OCI-LY1 (cell line): Measurements from ENCODE around the gene STAMBPL1.

Experiments used
- H2AFZ ChIP-seq: fragments of 200-600 bp; sonication (generic), shearing (Covaris generic); 2 replicates; pipeline ENCODE4 v1.6.0; 2014; ENCODE audit warnings: antibody characterized with exemption, mild to moderate bottlenecking, low read length
- H3F3A ChIP-seq: fragments of 200-600 bp; sonication (generic), shearing (Covaris generic); 2 replicates; pipeline ENCODE4 v1.6.0; 2014; ENCODE audit warnings: mild to moderate bottlenecking, antibody characterized with exemption, low read length, moderate library complexity; ENCODE audit not compliant: insufficient read depth
- H3K27ac ChIP-seq: fragments of 200-600 bp; sonication (generic); 2 replicates; pipeline ENCODE4 v1.5.1; 2014; ENCODE audit warnings: low read length, mixed run types, mild to moderate bottlenecking, low read depth; ENCODE audit not compliant: poor library complexity, severe bottlenecking
- H3K27me3 ChIP-seq: fragments of 200-600 bp; sonication (generic); 2 replicates; pipeline ENCODE4 v1.6.0; 2014; ENCODE audit warnings: antibody characterized with exemption, mild to moderate bottlenecking, low read length, moderate library complexity; ENCODE audit not compliant: insufficient read depth
- H3K36me3 ChIP-seq: fragments of 200-600 bp; sonication (generic); 2 replicates; pipeline ENCODE4 v1.6.1; 2014; ENCODE audit warnings: mild to moderate bottlenecking, antibody characterized with exemption, low read length, moderate library complexity, mixed read lengths; ENCODE audit not compliant: insufficient read depth
- H3K4me1 ChIP-seq: fragments of 200-600 bp; sonication (generic); 2 replicates; pipeline ENCODE4 v1.5.1; 2014; ENCODE audit warnings: mild to moderate bottlenecking, low read length, moderate library complexity; ENCODE audit not compliant: insufficient read depth, severe bottlenecking
- H3K4me2 ChIP-seq: fragments of 200-600 bp; sonication (generic), shearing (Covaris generic); 2 replicates; pipeline ENCODE4 v1.6.1; 2014; ENCODE audit warnings: low read length
- H3K4me3 ChIP-seq: fragments of 200-600 bp; sonication (generic); 2 replicates; pipeline ENCODE4 v1.5.1; 2014; ENCODE audit warnings: low read length, low read depth, mild to moderate bottlenecking, mixed read lengths; ENCODE audit not compliant: poor library complexity, severe bottlenecking
- H3K79me2 ChIP-seq: fragments of 200-600 bp; shearing (Covaris generic); 2 replicates; pipeline ENCODE4 v1.6.1; 2016; ENCODE audit warnings: mixed run types, low read length, mixed read lengths; ENCODE audit not compliant: insufficient read depth
- H3K9ac ChIP-seq: fragments of 200-600 bp; sonication (generic), shearing (Covaris generic); 2 replicates; pipeline ENCODE4 v1.6.1; 2014; ENCODE audit warnings: mild to moderate bottlenecking, low read length, mixed read lengths
- H3K9me2 ChIP-seq: fragments of 200-600 bp; sonication (generic), shearing (Covaris generic); 2 replicates; pipeline ENCODE4 v1.6.1; 2014; ENCODE audit warnings: low read depth, mild to moderate bottlenecking, low read length, mixed read lengths
- H3K9me3 ChIP-seq: fragments of 200-600 bp; shearing (Covaris generic); 2 replicates; pipeline ENCODE4 v1.6.1; 2014; ENCODE audit warnings: low read length, mixed read lengths
- H4K20me1 ChIP-seq: fragments of 200-600 bp; sonication (generic), shearing (Covaris generic); 2 replicates; pipeline ENCODE4 v1.6.0; 2016; ENCODE audit warnings: mild to moderate bottlenecking, low read length; ENCODE audit not compliant: insufficient read depth
- EZH2 ChIP-seq: fragments of 200-600 bp; sonication (generic), shearing (Covaris generic); IDR thresholded peaks from 2 replicates; pipeline ENCODE4 v1.8.0; 2017; ENCODE audit warnings: borderline replicate concordance, mixed run types, mild to moderate bottlenecking, antibody characterized with exemption, low read length, moderate library complexity, mixed read lengths
- TF ChIP-seq, protein P1 (sequence below): fragments of 200-600 bp; sonication (generic), shearing (Covaris generic); IDR thresholded peaks from 2 replicates; pipeline ENCODE4 v1.5.1; 2017; ENCODE audit warnings: mild to moderate bottlenecking, antibody characterized with exemption, low read length, moderate library complexity, mixed read lengths

The STAMBPL1 gene

DNA sequence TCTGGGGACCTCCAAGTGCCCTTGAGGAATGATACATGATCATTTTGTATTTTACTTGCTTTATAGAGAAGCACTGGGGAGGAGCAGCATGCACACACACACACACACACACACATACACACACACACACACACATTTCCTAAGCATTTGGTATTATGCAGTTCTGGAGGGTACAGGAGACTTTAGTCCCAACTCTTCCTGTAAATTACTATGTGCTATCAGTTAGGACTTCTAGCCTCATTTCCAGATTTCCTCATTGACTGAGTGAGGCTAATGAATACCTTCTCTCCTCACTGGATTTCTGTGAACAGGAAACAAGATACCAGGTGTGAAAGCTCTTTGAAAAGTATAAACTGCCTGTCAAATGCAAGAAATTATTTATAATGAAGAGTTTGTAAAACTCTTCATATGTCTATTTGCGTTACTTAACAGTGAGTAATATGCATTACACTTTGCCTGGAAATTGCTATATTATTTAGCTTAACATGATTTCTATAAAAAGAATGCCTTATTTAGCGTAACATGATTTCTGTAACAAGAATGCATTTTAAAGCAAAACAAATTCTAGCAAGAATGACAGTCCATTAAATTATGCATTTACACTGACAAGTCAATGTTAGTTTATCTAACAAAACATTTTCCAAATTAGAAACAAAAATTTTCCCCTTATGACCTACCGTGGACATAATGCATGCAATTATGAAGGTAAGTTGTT is 38.3 kb downstream of the STAMBPL1 start:
- Histone ChIP-seq H3K4me3 (no peak overlapping the region), H3F3A (no peaks in the 10 kb centered on the region), H3K4me1 (no peaks in the 10 kb centered on the region), H4K20me1 (no peaks in the 10 kb centered on the region), H3K9ac (no peak overlapping the region), H3K79me2 (no peaks in the 10 kb centered on the region), H3K27ac (no peak overlapping the region), H2AFZ (no peak overlapping the region), H3K4me2 (no peak overlapping the region), H3K27me3 (no peaks in the 10 kb centered on the region), H3K36me3 (no peaks in the 10 kb centered on the region), H3K9me2 (no peaks in the 10 kb centered on the region), H3K9me3 (no peaks in the 10 kb centered on the region)
- TF ChIP-seq, protein P1, sequence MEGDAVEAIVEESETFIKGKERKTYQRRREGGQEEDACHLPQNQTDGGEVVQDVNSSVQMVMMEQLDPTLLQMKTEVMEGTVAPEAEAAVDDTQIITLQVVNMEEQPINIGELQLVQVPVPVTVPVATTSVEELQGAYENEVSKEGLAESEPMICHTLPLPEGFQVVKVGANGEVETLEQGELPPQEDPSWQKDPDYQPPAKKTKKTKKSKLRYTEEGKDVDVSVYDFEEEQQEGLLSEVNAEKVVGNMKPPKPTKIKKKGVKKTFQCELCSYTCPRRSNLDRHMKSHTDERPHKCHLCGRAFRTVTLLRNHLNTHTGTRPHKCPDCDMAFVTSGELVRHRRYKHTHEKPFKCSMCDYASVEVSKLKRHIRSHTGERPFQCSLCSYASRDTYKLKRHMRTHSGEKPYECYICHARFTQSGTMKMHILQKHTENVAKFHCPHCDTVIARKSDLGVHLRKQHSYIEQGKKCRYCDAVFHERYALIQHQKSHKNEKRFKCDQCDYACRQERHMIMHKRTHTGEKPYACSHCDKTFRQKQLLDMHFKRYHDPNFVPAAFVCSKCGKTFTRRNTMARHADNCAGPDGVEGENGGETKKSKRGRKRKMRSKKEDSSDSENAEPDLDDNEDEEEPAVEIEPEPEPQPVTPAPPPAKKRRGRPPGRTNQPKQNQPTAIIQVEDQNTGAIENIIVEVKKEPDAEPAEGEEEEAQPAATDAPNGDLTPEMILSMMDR = no peak
- TF ChIP-seq EZH2 = no peak

DNA sequence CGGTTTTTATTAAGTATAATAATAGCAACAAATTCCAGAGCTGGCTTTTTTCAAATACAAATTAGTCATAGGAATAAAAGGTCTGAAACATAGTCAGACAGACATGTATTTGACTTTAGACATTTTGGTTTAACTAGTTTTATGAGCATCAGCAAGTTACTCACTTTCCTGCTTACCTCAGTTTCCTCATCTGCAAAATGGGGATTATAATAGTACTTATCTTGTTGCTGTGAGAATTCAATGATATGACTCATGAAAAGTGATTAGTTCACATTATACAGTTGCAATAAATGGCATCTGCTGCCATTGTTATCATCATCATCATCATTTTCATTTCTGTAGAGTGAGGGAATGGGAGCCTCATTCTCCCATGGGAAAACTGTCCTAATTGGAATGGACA is 39.0 kb downstream of the STAMBPL1 start:
- no peak overlapping the region for H2AFZ ChIP-seq
- no peak overlapping the region for H3K27ac ChIP-seq
- no peaks in the 10 kb centered on the region for H3K79me2 ChIP-seq

DNA sequence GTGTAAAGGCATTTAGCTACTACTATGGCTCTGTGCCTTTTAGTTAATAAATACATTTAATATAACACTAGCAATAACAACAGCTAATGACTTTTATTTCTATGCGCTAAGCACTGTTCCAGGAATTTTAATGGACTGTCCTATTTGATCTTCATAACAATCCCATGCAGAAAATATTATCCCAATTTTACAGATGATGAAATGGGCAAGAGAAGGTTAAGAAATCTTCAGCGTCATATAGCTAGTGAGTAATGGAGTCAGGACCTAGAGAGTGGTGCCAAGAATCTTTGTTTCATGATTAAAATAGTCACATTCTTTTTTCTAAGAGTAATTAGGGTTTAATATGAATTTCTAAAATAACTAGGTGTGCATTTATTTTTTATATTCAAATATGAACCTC is 40.2 kb downstream of the STAMBPL1 start:
- Histone ChIP-seq H2AFZ (no peak overlapping the region), H3K4me2 (no peak overlapping the region), H3K27me3 (no peaks in the 10 kb centered on the region), H3K36me3 (no peaks in the 10 kb centered on the region), H3K79me2 (no peaks in the 10 kb centered on the region), H4K20me1 (no peaks in the 10 kb centered on the region), H3K27ac (no peak overlapping the region), H3K9me2 (no peaks in the 10 kb centered on the region), H3K4me3 (no peak overlapping the region), H3F3A (no peaks in the 10 kb centered on the region), H3K9ac (no peak overlapping the region), H3K4me1 (no peaks in the 10 kb centered on the region), H3K9me3 (no peaks in the 10 kb centered on the region)
- TF ChIP-seq, protein P1 = no peak
- no peak for TF ChIP-seq EZH2

More for the DNA sequence above, 39.0 kb downstream of the STAMBPL1 start:
- Histone ChIP-seq H3K9ac (no peak overlapping the region), H3F3A (no peaks in the 10 kb centered on the region), H3K4me1 (no peaks in the 10 kb centered on the region), H3K4me3 (no peak overlapping the region), H3K9me2 (no peaks in the 10 kb centered on the region), H3K4me2 (no peak overlapping the region), H3K36me3 (no peaks in the 10 kb centered on the region), H3K27me3 (no peaks in the 10 kb centered on the region), H3K9me3 (no peaks in the 10 kb centered on the region), H4K20me1 (no peaks in the 10 kb centered on the region)
- TF ChIP-seq EZH2 = no peak
- TF ChIP-seq, protein P1 = no peak
